ENCODE results near the gene OR1L1.

Gene OR1L1, protein sequence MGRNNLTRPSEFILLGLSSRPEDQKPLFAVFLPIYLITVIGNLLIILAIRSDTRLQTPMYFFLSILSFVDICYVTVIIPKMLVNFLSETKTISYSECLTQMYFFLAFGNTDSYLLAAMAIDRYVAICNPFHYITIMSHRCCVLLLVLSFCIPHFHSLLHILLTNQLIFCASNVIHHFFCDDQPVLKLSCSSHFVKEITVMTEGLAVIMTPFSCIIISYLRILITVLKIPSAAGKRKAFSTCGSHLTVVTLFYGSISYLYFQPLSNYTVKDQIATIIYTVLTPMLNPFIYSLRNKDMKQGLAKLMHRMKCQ

DNA sequence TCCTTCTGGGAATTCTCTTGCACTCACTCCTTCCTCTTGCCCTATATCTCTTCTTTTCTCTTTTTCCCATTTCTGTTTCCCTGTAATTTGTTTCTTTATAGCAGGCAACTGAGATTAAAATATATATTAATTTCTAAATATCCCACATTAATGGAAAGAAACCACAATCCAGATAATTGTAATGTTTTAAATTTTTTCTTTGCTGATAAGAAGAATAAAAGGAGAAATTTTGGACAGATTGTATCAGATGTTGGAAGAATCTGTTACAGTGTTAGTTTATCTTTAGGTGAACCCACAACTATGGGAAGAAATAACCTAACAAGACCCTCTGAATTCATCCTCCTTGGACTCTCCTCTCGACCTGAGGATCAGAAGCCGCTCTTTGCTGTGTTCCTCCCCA lies at the start of gene OR1L1:
TSS of gene OR1L1 (plus strand) at position 301 of the 400 bp plus-strand sequence. CDS start at position 301, 0 bp downstream.
- no peak for TF ChIP-seq CTCF (IDR thresholded peaks at IDR 0.05; ENCODE audit: low read depth, low read length, missing control alignments)
- no peak for DNase-seq (ENCODE audit: extremely low read depth, low read depth)

GRCh38 chr9:122614362-122614761 lies 47.2 kb upstream of the OR1L1 start, which contains the start of gene OR1Q1:
OR1Q1 (plus strand) TSS chr9:122614738; CDS start chr9:122614738, 0 bp downstream.
- DNase-seq (ENCODE audit: extremely low read depth, low read depth), result no peak
- no peak for TF ChIP-seq CTCF (IDR thresholded peaks at IDR 0.05; ENCODE audit: low read depth, low read length, missing control alignments)
- no peak within 1 kb of the TSS for H3K4me3 ChIP-seq (replicated peaks; ENCODE audit: low read depth, low read length)

More for the DNA sequence above, at the start of gene OR1L1:
- no peak within 1 kb of the TSS for H3K4me3 ChIP-seq (replicated peaks; ENCODE audit: low read depth, low read length)

GRCh38 chr9:122619996-122620395 lies 41.5 kb upstream of the OR1L1 start:
- no peak overlapping the region for H3K4me3 ChIP-seq (replicated peaks; ENCODE audit: low read depth, low read length)
- TF ChIP-seq CTCF (IDR thresholded peaks at IDR 0.05; ENCODE audit: low read depth, low read length, missing control alignments), result no peak
- no peak for DNase-seq (ENCODE audit: extremely low read depth, low read depth)

DNA sequence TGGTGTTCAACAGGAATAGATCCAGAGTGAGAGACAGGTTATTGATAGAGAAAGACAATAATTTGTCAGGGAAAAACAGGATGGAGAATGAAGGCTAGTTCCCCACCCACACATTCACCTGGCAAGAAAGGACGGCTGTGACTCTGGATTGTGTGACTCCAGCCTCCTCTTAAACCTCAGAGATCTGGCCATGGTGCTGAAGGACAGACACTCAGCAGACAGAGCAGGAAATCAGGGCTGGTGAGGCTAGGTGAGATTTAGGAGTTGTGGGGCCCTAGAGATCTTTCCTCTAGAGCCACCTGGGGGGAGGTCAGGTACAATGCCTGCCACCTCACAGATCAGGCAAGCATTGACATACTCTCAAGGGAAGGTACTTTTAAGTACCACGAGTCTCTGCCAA lies 19.3 kb upstream of the OR1L1 start:
- no peak for DNase-seq (ENCODE audit: extremely low read depth, low read depth)
- no peak for TF ChIP-seq CTCF (IDR thresholded peaks at IDR 0.05; ENCODE audit: low read depth, low read length, missing control alignments)

DNA sequence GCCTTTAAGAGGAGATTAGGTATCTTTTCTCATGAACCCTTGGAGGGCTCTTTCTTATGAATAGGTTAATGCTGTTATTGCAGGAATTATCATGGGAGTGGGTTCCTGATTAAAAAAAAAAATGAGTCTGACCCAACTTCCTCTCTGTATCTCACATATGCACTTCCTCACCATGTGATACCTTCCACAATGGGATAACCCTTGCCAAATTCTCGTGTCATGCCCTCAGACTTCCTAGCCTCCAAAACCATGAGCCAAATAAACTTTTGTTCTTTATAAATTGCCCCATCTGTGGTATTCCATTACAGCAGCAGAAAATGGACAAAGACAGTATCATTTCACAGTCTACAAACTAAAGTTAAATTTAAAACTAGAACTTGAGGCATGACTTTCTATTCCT lies 5.1 kb upstream of the OR1L1 start:
- no peak overlapping the region for H3K4me3 ChIP-seq (replicated peaks; ENCODE audit: low read depth, low read length)
- DNase-seq (ENCODE audit: extremely low read depth, low read depth), result no peak
- no peak for TF ChIP-seq CTCF (IDR thresholded peaks at IDR 0.05; ENCODE audit: low read depth, low read length, missing control alignments)

More for the DNA sequence above, 19.3 kb upstream of the OR1L1 start:
- H3K4me3 ChIP-seq (replicated peaks; ENCODE audit: low read depth, low read length), result no peak overlapping the region

DNA sequence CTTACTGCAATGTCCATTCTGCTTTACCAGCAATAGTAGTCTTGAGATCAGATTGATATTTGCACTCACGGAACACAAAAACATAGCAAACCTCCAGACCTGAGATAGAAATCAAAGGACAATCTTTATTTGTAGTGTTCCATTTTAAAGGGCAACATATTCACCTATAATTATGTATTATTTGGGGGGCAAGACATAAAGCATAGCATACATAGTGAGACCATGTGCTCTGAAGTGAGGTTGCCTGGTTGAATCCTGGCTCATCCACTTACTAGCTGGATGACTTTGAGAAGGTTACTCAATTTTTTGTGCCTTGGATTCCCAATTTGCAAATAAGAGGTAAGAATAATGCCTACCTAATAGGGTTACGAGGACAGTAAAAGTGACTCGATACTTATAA lies 4.0 kb upstream of the OR1L1 start, which contains the start of gene OR1B1:
TSS of gene OR1B1 (minus strand) at position 101 of the 400 bp plus-strand sequence.
- TF ChIP-seq CTCF (IDR thresholded peaks at IDR 0.05; ENCODE audit: low read depth, low read length, missing control alignments), result no peak
- H3K4me3 ChIP-seq (replicated peaks; ENCODE audit: low read depth, low read length), result no peak within 1 kb of the TSS
- DNase-seq (ENCODE audit: extremely low read depth, low read depth), result no peak

Data from HFF-Myc (cell line).